ENCODE measurements around the gene DOK1.

- TF ChIP-seq EZH2 (IDR thresholded peaks at IDR 0.05; ENCODE audit: low read length, unreplicated experiment) (no peak), CTCF (conservative IDR thresholded peaks at IDR 0.05; ENCODE audit: low read depth, low read length) (no peak), EZH2phosphoT487 (IDR thresholded peaks at IDR 0.05; ENCODE audit: borderline replicate concordance, low read length) (no peak)
These were observed 39.1 kb upstream of the DOK1 start for GRCh38 chr2:74515271-74515980.
